ENCODE data around the gene TINCR. TPM values are rescaled to one million over a fixed set of nuclear protein-coding genes. Genes with fewer than 3 reads are reported as not detected.

TINCR gene
- polyA plus RNA-seq, 1 of the 3 experiments (the other 2 are of a cell fraction) = 0.02 TPM

DNA sequence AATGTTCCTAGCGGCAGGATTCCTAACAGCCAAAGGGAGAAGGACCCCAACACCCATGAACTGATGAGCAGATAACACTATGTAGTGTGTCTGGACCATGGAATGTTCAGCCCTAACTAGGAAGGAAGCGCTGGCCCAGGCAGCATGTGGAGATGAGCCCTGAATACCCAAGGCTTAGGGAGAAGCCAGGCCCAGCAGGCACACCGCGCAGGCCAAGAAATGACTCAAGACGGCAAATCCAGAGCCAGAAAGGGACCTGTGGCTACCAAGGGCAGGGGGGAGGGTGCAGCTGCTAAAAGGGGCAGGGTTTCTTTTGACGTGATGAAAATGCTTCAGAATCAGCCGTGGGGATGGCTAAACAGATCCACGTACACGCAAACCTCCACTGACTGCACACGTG lies 20.7 kb upstream of the TINCR start:
- Histone ChIP-seq H3K4me1 (ENCODE audit: control insufficient read depth in 1 of 2, insufficient read depth in 2 of 2, low read depth in 1 of 2, low read length in 1 of 2) (peaks cover 0 to 6% of the 10 kb centered on the region in 2 experiments; a peak in 1 of 4 replicates), H4K20me1 (ENCODE audit: insufficient read depth) (no peaks in the 10 kb centered on the region), H3K36me3 (replicated peaks in 1 of 2; ENCODE audit: control insufficient read depth in 1 of 2, insufficient read depth in 2 of 2, low read length in 1 of 2) (peaks cover 5 to 71% of the 10 kb centered on the region in 2 experiments), H3K27ac (ENCODE audit: low read depth in 2 of 2, low read length in 1 of 2) (no peak overlapping the region), H3K9me2 (no peaks in the 10 kb centered on the region), H3K9ac (no peak overlapping the region), H2AFZ (ENCODE audit: low read depth) (no peak overlapping the region), H3F3A (replicated peaks; ENCODE audit: insufficient read depth) (no peaks in the 10 kb centered on the region), H3K4me3 (ENCODE audit: low read depth in 2 of 2, low read length in 1 of 2) (no peak overlapping the region), H3K27me3 (ENCODE audit: insufficient read depth) (no peaks in the 10 kb centered on the region), H3K4me2 (no peak overlapping the region), H3K79me2 (ENCODE audit: insufficient read depth) (no peaks in the 10 kb centered on the region), H3K9me3 (no peaks in the 10 kb centered on the region)
- WGBS (ENCODE audit: low lambda C conversion rate) = 97% methylated on average over 9 of the region's 10 CpGs
- DNase-seq = no peak
- CTCF ChIA-PET = interaction anchor here (1.3 kb wide), 1 partner anchor 9 kb away, joined by 3 read pairs; no protein-coding TSS in a partner anchor
- POLR2A ChIA-PET = no interaction called here
- TF ChIP-seq, protein P1, sequence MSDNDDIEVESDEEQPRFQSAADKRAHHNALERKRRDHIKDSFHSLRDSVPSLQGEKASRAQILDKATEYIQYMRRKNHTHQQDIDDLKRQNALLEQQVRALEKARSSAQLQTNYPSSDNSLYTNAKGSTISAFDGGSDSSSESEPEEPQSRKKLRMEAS (IDR thresholded peaks at IDR 0.05; ENCODE audit: low read depth) = no peak

DNA sequence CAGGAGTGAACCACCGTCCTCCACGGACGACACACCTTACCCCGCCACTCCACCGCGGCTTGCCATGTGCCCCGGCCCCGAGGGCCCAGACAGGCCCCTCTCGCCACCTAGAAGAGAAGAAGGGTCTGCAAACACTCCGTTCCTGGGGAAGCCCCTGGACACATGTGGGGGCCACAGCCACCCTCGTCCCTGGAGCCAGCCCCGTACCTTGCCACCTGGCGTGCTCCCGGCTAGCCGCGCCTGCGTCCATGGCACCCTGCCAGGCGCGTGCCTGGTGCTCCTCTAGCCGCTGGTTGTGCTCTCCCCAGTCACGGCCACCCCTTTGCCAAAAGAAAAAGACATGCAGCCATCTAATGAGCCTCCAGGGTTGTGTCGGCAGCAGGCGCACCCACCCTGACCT lies 19.9 kb upstream of the TINCR start:
- ChIA-PET CTCF (interaction anchor here (0.8 kb wide), 1 partner anchor 225 kb away, joined by 3 read pairs; no protein-coding TSS in a partner anchor), POLR2A (no interaction called here)
- Histone ChIP-seq H3K4me3 (ENCODE audit: low read depth in 2 of 2, low read length in 1 of 2) (no peak overlapping the region), H3K4me2 (no peak overlapping the region), H3K9me2 (no peaks in the 10 kb centered on the region), H3K27me3 (ENCODE audit: insufficient read depth) (no peaks in the 10 kb centered on the region), H3K9ac (no peak overlapping the region), H3K27ac (ENCODE audit: low read depth in 2 of 2, low read length in 1 of 2) (no peak overlapping the region), H3K4me1 (ENCODE audit: control insufficient read depth in 1 of 2, insufficient read depth in 2 of 2, low read depth in 1 of 2, low read length in 1 of 2) (no peaks in the 10 kb centered on the region; a peak in 1 of 4 replicates), H3K79me2 (ENCODE audit: insufficient read depth) (no peaks in the 10 kb centered on the region), H4K20me1 (ENCODE audit: insufficient read depth) (no peaks in the 10 kb centered on the region), H3F3A (replicated peaks; ENCODE audit: insufficient read depth) (no peaks in the 10 kb centered on the region), H3K36me3 (replicated peaks in 1 of 2; ENCODE audit: control insufficient read depth in 1 of 2, insufficient read depth in 2 of 2, low read length in 1 of 2) (peaks cover 0 to 63% of the 10 kb centered on the region in 2 experiments), H3K9me3 (no peaks in the 10 kb centered on the region), H2AFZ (ENCODE audit: low read depth) (no peak overlapping the region)
- peak; percentile 27 for DNase-seq
- WGBS (ENCODE audit: low lambda C conversion rate) = 93% methylated on average over 15 of the region's 23 CpGs
- no peak for TF ChIP-seq CHD2 (IDR thresholded peaks at IDR 0.05; ENCODE audit: low read length, partially characterized antibody)
- TF ChIP-seq, protein P2, sequence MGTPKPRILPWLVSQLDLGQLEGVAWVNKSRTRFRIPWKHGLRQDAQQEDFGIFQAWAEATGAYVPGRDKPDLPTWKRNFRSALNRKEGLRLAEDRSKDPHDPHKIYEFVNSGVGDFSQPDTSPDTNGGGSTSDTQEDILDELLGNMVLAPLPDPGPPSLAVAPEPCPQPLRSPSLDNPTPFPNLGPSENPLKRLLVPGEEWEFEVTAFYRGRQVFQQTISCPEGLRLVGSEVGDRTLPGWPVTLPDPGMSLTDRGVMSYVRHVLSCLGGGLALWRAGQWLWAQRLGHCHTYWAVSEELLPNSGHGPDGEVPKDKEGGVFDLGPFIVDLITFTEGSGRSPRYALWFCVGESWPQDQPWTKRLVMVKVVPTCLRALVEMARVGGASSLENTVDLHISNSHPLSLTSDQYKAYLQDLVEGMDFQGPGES (IDR thresholded peaks at IDR 0.05; ENCODE audit: low read depth, low read length) = no peak
- TF ChIP-seq ELF1 (IDR thresholded peaks at IDR 0.05) = no peak
- no peak for TF ChIP-seq POLR2AphosphoS5 (IDR thresholded peaks at IDR 0.05; ENCODE audit: low read depth, low read length)
- TF ChIP-seq TEAD4 (IDR thresholded peaks at IDR 0.05; ENCODE audit: borderline replicate concordance, insufficient read depth) = no peak
- no peak for TF ChIP-seq SIN3A (IDR thresholded peaks at IDR 0.05; ENCODE audit: borderline replicate concordance, low read depth, low read length)
- no peak for TF ChIP-seq TCF12 (IDR thresholded peaks at IDR 0.05)
- TF ChIP-seq, protein P3, sequence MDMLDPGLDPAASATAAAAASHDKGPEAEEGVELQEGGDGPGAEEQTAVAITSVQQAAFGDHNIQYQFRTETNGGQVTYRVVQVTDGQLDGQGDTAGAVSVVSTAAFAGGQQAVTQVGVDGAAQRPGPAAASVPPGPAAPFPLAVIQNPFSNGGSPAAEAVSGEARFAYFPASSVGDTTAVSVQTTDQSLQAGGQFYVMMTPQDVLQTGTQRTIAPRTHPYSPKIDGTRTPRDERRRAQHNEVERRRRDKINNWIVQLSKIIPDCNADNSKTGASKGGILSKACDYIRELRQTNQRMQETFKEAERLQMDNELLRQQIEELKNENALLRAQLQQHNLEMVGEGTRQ (IDR thresholded peaks at IDR 0.05; ENCODE audit: borderline replicate concordance, low read depth, low read length) = no peak
- no peak for TF ChIP-seq FOXJ3 (CRISPR knock-in tag; IDR thresholded peaks at IDR 0.05)
- TF ChIP-seq, protein P4, sequence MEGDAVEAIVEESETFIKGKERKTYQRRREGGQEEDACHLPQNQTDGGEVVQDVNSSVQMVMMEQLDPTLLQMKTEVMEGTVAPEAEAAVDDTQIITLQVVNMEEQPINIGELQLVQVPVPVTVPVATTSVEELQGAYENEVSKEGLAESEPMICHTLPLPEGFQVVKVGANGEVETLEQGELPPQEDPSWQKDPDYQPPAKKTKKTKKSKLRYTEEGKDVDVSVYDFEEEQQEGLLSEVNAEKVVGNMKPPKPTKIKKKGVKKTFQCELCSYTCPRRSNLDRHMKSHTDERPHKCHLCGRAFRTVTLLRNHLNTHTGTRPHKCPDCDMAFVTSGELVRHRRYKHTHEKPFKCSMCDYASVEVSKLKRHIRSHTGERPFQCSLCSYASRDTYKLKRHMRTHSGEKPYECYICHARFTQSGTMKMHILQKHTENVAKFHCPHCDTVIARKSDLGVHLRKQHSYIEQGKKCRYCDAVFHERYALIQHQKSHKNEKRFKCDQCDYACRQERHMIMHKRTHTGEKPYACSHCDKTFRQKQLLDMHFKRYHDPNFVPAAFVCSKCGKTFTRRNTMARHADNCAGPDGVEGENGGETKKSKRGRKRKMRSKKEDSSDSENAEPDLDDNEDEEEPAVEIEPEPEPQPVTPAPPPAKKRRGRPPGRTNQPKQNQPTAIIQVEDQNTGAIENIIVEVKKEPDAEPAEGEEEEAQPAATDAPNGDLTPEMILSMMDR (IDR thresholded peaks at IDR 0.05) = no peak
